Activated naive CD8-positive, alpha-beta T cell treated with anti-CD3 and anti-CD28 coated beads, Interleukin-2, amount 10 ng/mL, durations not matched to agents 7 days and 5 days (primary cell): ENCODE measurements around the gene RASSF8. TPM values are rescaled to one million over a fixed set of nuclear protein-coding genes. Genes with fewer than 3 reads are reported as not detected.

Experiments used
- ATAC-seq: fragments of 150-1000 bp; cut with Tn5 transposase; one replicate; pipeline ENCODE4 v1.10.0; 2021; ENCODE audit warnings: low read depth, moderate library complexity
- POLR2A ChIA-PET: fragments of 350-600 bp; sonication (Branson Sonifier 250); formaldehyde crosslinking; loops from one replicate; lab custom pipeline; 2021; ENCODE audit warnings: antibody characterized with exemption; lab: Charles Lee
- DNase-seq: peaks from one replicate; pipeline ENCODE4 v3.0.0; 2021
- H3K27ac Mint-ChIP-seq: one replicate; pipeline ENCODE4 v1.8.0; 2022; ENCODE audit warnings: mild to moderate bottlenecking, mixed read lengths
- H3K27me3 Mint-ChIP-seq: one replicate; pipeline ENCODE4 v1.8.0; 2022; ENCODE audit warnings: mild to moderate bottlenecking, moderate library complexity, mixed read lengths
- H3K36me3 Mint-ChIP-seq: one replicate; pipeline ENCODE4 v1.8.0; 2021; ENCODE audit warnings: mild to moderate bottlenecking, mixed read lengths
- H3K4me1 Mint-ChIP-seq: one replicate; pipeline ENCODE4 v1.8.0; 2021; ENCODE audit warnings: mixed read lengths
- H3K4me3 Mint-ChIP-seq: one replicate; pipeline ENCODE4 v1.8.0; 2022; ENCODE audit warnings: mild to moderate bottlenecking, moderate library complexity, mixed read lengths
- H3K9me3 Mint-ChIP-seq: one replicate; pipeline ENCODE4 v1.8.0; 2021; ENCODE audit warnings: mixed read lengths
- total RNA-seq, 2 experiments: library from RNA; stranded (reverse); gene quantifications; one replicate each; pipeline ENCODE4 v1.2.3, GENCODE V29; 2021

RASSF8 gene
- total RNA-seq, 2 experiments from 2014 or later = 0.33 to 0.91 TPM

GRCh38 chr12:26032290-26032689 is 73.8 kb downstream of the RASSF8 start:
- Mint-ChIP-seq H3K4me1 (no peaks in the 10 kb centered on the region), H3K4me3 (no peak overlapping the region), H3K27ac (no peak overlapping the region), H3K27me3 (peaks cover 1% of the 10 kb centered on the region), H3K9me3 (no peaks in the 10 kb centered on the region), H3K36me3 (no peaks in the 10 kb centered on the region)
- DNase-seq (no peak), ATAC-seq (no peak)
- POLR2A ChIA-PET = no interaction called here

- Mint-ChIP-seq H3K9me3 (no peaks in the 10 kb centered on the region), H3K27ac (no peak overlapping the region), H3K4me1 (no peaks in the 10 kb centered on the region), H3K4me3 (no peak overlapping the region), H3K27me3 (peaks cover 1% of the 10 kb centered on the region), H3K36me3 (no peaks in the 10 kb centered on the region)
- DNase-seq (no peak), ATAC-seq (no peak)
- POLR2A ChIA-PET = no interaction called here
These were observed 74.3 kb downstream of the RASSF8 start for GRCh38 chr12:26032719-26033241.

- Mint-ChIP-seq H3K4me1 (no peaks in the 10 kb centered on the region), H3K27me3 (peaks cover 4% of the 10 kb centered on the region), H3K36me3 (no peaks in the 10 kb centered on the region), H3K27ac (no peak overlapping the region), H3K9me3 (no peaks in the 10 kb centered on the region), H3K4me3 (no peak overlapping the region)
- ATAC-seq = no peak
- DNase-seq = no peak
- POLR2A ChIA-PET = no interaction called here
These were observed 76.1 kb downstream of the RASSF8 start for GRCh38 chr12:26034371-26035142.

- Mint-ChIP-seq H3K4me3 (no peak overlapping the region), H3K4me1 (no peaks in the 10 kb centered on the region), H3K36me3 (no peaks in the 10 kb centered on the region), H3K9me3 (no peaks in the 10 kb centered on the region), H3K27me3 (peaks cover 7% of the 10 kb centered on the region), H3K27ac (no peak overlapping the region)
- POLR2A ChIA-PET = no interaction called here
- ATAC-seq (no peak), DNase-seq (no peak)
These were observed 78.4 kb downstream of the RASSF8 start for GRCh38 chr12:26036877-26037276.

GRCh38 chr12:26037615-26038220 is 79.2 kb downstream of the RASSF8 start:
- POLR2A ChIA-PET = no interaction called here
- peaks cover 7% of the 10 kb centered on the region for H3K27me3 Mint-ChIP-seq
- no peak overlapping the region for H3K4me3 Mint-ChIP-seq
- DNase-seq = no peak
- H3K27ac Mint-ChIP-seq = no peak overlapping the region
- H3K9me3 Mint-ChIP-seq = no peaks in the 10 kb centered on the region
- ATAC-seq = no peak
- H3K4me1 Mint-ChIP-seq = no peaks in the 10 kb centered on the region
- H3K36me3 Mint-ChIP-seq = no peaks in the 10 kb centered on the region

- ATAC-seq = no peak
- Mint-ChIP-seq H3K27ac (no peak overlapping the region), H3K36me3 (no peaks in the 10 kb centered on the region), H3K9me3 (no peaks in the 10 kb centered on the region), H3K4me1 (no peaks in the 10 kb centered on the region), H3K4me3 (no peak overlapping the region), H3K27me3 (peaks cover 21% of the 10 kb centered on the region)
- POLR2A ChIA-PET = no interaction called here
- DNase-seq = no peak
These were observed 84.2 kb downstream of the RASSF8 start for GRCh38 chr12:26042645-26043044.

- POLR2A ChIA-PET = no interaction called here
These were observed 84.9 kb downstream of the RASSF8 start for GRCh38 chr12:26043135-26044006.

GRCh38 chr12:26044007-26044394 is 85.5 kb downstream of the RASSF8 start:
- Mint-ChIP-seq H3K4me3 (no peak overlapping the region), H3K4me1 (no peaks in the 10 kb centered on the region), H3K27ac (no peak overlapping the region), H3K9me3 (no peaks in the 10 kb centered on the region), H3K36me3 (no peaks in the 10 kb centered on the region), H3K27me3 (peaks cover 24% of the 10 kb centered on the region)
- DNase-seq (no peak), ATAC-seq (no peak)
- POLR2A ChIA-PET = no interaction called here

More at GRCh38 chr12:26043135-26044006, 84.9 kb downstream of the RASSF8 start:
- no peaks in the 10 kb centered on the region for H3K4me1 Mint-ChIP-seq
- no peaks in the 10 kb centered on the region for H3K9me3 Mint-ChIP-seq
- H3K4me3 Mint-ChIP-seq = no peak overlapping the region
- H3K27ac Mint-ChIP-seq = no peak overlapping the region
- DNase-seq (no peak), ATAC-seq (no peak)
- no peaks in the 10 kb centered on the region for H3K36me3 Mint-ChIP-seq
- peaks cover 21% of the 10 kb centered on the region for H3K27me3 Mint-ChIP-seq

GRCh38 chr12:26044592-26044991 is 86.1 kb downstream of the RASSF8 start:
- POLR2A ChIA-PET = no interaction called here
- no peaks in the 10 kb centered on the region for H3K4me1 Mint-ChIP-seq
- no peaks in the 10 kb centered on the region for H3K9me3 Mint-ChIP-seq
- H3K27me3 Mint-ChIP-seq = peaks cover 21% of the 10 kb centered on the region
- ATAC-seq = no peak
- no peak overlapping the region for H3K27ac Mint-ChIP-seq
- no peak overlapping the region for H3K4me3 Mint-ChIP-seq
- DNase-seq = no peak
- H3K36me3 Mint-ChIP-seq = no peaks in the 10 kb centered on the region

- ATAC-seq = no peak
- DNase-seq = no peak
- Mint-ChIP-seq H3K4me3 (no peak overlapping the region), H3K9me3 (no peaks in the 10 kb centered on the region), H3K4me1 (no peaks in the 10 kb centered on the region), H3K36me3 (no peaks in the 10 kb centered on the region), H3K27me3 (peaks cover 18% of the 10 kb centered on the region), H3K27ac (no peak overlapping the region)
- POLR2A ChIA-PET = no interaction called here
These were observed 87.7 kb downstream of the RASSF8 start for GRCh38 chr12:26046203-26046602.

GRCh38 chr12:26046906-26047305 is 88.4 kb downstream of the RASSF8 start:
- no peaks in the 10 kb centered on the region for H3K4me1 Mint-ChIP-seq
- no peak overlapping the region for H3K27ac Mint-ChIP-seq
- POLR2A ChIA-PET = no interaction called here
- H3K27me3 Mint-ChIP-seq = peaks cover 18% of the 10 kb centered on the region
- no peak overlapping the region for H3K4me3 Mint-ChIP-seq
- DNase-seq = no peak
- ATAC-seq = no peak
- H3K9me3 Mint-ChIP-seq = no peaks in the 10 kb centered on the region
- no peaks in the 10 kb centered on the region for H3K36me3 Mint-ChIP-seq

- no peak overlapping the region for H3K4me3 Mint-ChIP-seq
- peaks cover 18% of the 10 kb centered on the region for H3K27me3 Mint-ChIP-seq
- POLR2A ChIA-PET = no interaction called here
- no peak overlapping the region for H3K27ac Mint-ChIP-seq
- H3K36me3 Mint-ChIP-seq = no peaks in the 10 kb centered on the region
- no peaks in the 10 kb centered on the region for H3K9me3 Mint-ChIP-seq
- ATAC-seq (no peak), DNase-seq (no peak)
- no peaks in the 10 kb centered on the region for H3K4me1 Mint-ChIP-seq
These were observed 89.1 kb downstream of the RASSF8 start for GRCh38 chr12:26047401-26048226.

- POLR2A ChIA-PET = interaction anchor here (0.5 kb wide), 1 partner anchor 601 kb away, joined by 3 read pairs; no protein-coding TSS in a partner anchor
- H3K9me3 Mint-ChIP-seq = no peaks in the 10 kb centered on the region
- H3K4me3 Mint-ChIP-seq = no peak overlapping the region
These were observed 94.2 kb downstream of the RASSF8 start for GRCh38 chr12:26052652-26053051.

More at GRCh38 chr12:26052652-26053051, 94.2 kb downstream of the RASSF8 start:
- Mint-ChIP-seq H3K4me1 (no peaks in the 10 kb centered on the region), H3K27me3 (peaks cover 18% of the 10 kb centered on the region), H3K36me3 (no peaks in the 10 kb centered on the region), H3K27ac (no peak overlapping the region)
- ATAC-seq (no peak), DNase-seq (no peak)
